ENCODE results near the gene KCNH1.
A peak's percentile ranks its signal among the peaks of the same experiment; 100 is the strongest.

Gene KCNH1

GRCh38 chr1:210797422-210797821 lies 336.5 kb downstream of the KCNH1 start:
- DNase-seq: no peak

- no peak for DNase-seq
Observed at GRCh38 chr1:210796421-210796820, 337.5 kb downstream of the KCNH1 start.

- DNase-seq: no peak
Observed at GRCh38 chr1:210794445-210794844, 339.5 kb downstream of the KCNH1 start.

GRCh38 chr1:210792250-210793102 lies 341.5 kb downstream of the KCNH1 start:
- DNase-seq: peak; percentile 80

- no peak for DNase-seq
Observed at GRCh38 chr1:210790196-210790595, 343.8 kb downstream of the KCNH1 start.

- no peak for DNase-seq
Observed at GRCh38 chr1:210787800-210788199, 346.1 kb downstream of the KCNH1 start.

- DNase-seq: no peak
Observed at GRCh38 chr1:210786546-210786945, 347.4 kb downstream of the KCNH1 start.

GRCh38 chr1:210783925-210784324 lies 350.0 kb downstream of the KCNH1 start:
- DNase-seq: no peak

GRCh38 chr1:210781652-210782051 lies 352.3 kb downstream of the KCNH1 start:
- DNase-seq: no peak

GRCh38 chr1:210779269-210779668 lies 354.7 kb downstream of the KCNH1 start:
- DNase-seq: no peak

GRCh38 chr1:210777914-210778313 lies 356.0 kb downstream of the KCNH1 start:
- DNase-seq: no peak

- DNase-seq: no peak
Observed at GRCh38 chr1:210776712-210777111, 357.2 kb downstream of the KCNH1 start.

- no peak for DNase-seq
Observed at GRCh38 chr1:210775289-210775688, 358.7 kb downstream of the KCNH1 start.

- no peak for DNase-seq
Observed at GRCh38 chr1:210773450-210773849, 360.5 kb downstream of the KCNH1 start.

GRCh38 chr1:210771131-210771530 lies 362.8 kb downstream of the KCNH1 start:
- DNase-seq: no peak

- DNase-seq: no peak
Observed at GRCh38 chr1:210770396-210770984, 363.5 kb downstream of the KCNH1 start.

GRCh38 chr1:210769473-210769872 lies 364.5 kb downstream of the KCNH1 start:
- DNase-seq: no peak

- DNase-seq: peak; percentile 35
Observed at GRCh38 chr1:210764536-210764935, 369.4 kb downstream of the KCNH1 start.

- peak; percentile 5 for DNase-seq
Observed at GRCh38 chr1:210758761-210759160, 375.2 kb downstream of the KCNH1 start.

- DNase-seq: no peak
Observed at GRCh38 chr1:210758261-210758660, 375.7 kb downstream of the KCNH1 start.

GRCh38 chr1:210757677-210758076 lies 376.3 kb downstream of the KCNH1 start:
- no peak for DNase-seq

GRCh38 chr1:210755991-210756659 lies 377.8 kb downstream of the KCNH1 start:
- no peak for DNase-seq

- DNase-seq: peak; percentile 32
Observed at GRCh38 chr1:210754878-210755665, 378.9 kb downstream of the KCNH1 start.

Measured in fibroblast of skin of scalp (primary cell).